GM21619 (cell line): ENCODE measurements around the gene AKAP14.
A peak's percentile ranks its signal among the peaks of the same experiment; 100 is the strongest.
"Not testable (repeated sequence)": the region's sequence is repeated elsewhere in the genome, so short reads cannot be mapped to it uniquely, and the experiment has no call there.

Experiments used
- ATAC-seq: cut with Tn5 transposase; IDR thresholded peaks from one replicate; pipeline ENCODE4 v1.9.1; 2021; ENCODE audit not compliant: unreplicated experiment

Gene AKAP14

DNA sequence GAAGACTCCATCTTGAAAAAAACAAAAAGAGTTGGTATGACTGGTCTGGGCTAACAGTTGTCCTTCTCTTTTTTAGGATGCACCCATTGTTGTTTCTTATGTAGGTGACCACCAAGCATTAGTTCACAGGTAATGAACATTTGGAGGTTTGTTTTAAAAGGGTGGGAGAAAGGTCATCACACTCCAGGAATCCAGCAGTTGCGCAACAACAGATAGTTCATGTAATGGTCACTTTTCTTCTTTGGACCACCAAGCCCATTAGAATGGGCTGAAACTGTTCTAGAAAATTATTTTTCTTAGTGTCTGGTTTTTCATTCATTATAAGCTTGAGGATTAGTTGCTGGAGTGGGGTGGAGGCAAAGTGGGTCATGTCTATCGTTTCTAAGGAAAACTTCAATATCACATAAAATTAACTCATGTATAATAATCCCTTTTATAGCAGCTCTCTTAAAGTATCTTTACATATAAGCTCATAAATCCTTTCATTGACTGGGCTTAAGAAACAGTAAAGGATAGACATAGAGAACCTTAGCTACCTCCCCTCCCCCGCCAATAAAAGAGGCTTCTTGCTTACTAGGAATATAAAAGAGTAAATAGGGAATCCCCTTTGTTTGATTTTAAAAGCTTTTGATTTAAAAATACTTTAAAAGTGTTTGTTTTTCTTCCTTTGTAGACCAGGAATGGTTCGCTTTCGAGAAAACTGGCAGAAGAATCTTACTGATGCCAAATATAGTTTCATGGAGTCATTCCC is 24.3 kb downstream of the AKAP14 start:
- ATAC-seq: no peak

DNA sequence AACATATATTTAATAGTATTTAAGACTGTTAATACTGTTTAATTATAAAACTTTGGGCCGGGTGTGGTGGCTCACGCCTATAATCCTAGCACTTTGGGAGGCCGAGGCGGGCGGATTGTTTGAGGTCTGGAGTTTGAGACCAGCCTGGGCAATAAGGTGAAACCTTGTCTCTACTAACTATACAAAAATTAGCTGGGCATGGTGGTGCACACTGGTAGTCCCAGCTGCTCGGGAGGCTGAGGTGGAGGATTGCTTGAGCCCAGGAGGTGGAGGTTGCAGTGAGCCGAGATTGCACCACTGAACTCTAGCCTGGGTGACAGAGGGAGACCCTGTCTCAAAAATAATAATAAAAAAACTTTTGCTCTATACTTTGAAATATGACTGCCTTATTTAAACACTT is 26.7 kb downstream of the AKAP14 start:
- not testable (repeated sequence) for ATAC-seq

DNA sequence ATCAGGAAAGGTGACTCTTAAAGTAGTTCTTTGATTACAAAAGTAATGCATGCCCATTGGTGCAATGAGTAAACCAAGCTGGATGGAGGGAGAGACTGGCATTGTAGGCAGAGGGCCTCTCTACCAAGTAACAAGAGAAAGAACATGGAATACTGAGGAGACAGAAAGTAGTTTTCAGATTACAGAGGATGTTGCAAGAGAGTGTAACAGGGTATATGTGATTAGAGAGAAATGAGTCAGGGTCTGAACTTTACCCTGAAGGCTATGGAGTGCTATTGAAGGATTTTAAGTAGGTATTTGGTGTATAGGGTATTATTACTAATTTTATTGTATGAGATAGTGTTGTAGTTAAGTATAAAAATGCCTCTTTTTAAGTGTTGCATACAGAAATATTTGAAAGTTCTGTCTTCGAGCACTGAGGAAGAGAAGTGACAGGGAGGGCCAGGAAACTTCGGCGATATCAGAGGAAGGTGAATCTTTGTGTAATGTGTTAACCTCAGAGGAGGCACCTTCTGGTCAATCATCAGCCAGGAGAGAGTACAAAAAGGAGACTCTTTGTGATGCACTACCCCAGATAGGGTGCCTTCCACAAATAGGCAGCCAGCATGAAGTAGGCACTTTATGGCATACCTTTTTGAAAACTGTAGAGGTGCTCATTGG is 39.7 kb downstream of the AKAP14 start:
- no peak for ATAC-seq

DNA sequence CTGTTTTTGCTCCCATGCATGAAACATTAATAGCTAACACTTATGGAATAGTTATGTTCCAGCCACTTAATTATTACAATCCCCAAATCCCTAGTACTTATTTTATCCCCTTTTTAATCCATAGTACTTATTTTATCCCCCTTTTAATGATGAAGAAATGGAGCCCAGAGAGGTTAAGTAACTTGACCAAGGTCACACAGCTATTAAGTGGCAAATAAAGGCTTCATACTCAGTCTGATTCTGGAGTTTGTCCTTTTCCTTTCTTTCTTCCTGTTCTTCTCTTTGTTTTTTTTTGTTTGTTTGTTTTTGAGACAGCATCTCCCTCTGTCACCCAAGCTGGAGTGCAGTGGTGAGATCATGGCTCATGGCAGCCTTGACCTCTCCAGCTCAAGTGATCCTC is 45.6 kb downstream of the AKAP14 start:
- no peak for ATAC-seq

DNA sequence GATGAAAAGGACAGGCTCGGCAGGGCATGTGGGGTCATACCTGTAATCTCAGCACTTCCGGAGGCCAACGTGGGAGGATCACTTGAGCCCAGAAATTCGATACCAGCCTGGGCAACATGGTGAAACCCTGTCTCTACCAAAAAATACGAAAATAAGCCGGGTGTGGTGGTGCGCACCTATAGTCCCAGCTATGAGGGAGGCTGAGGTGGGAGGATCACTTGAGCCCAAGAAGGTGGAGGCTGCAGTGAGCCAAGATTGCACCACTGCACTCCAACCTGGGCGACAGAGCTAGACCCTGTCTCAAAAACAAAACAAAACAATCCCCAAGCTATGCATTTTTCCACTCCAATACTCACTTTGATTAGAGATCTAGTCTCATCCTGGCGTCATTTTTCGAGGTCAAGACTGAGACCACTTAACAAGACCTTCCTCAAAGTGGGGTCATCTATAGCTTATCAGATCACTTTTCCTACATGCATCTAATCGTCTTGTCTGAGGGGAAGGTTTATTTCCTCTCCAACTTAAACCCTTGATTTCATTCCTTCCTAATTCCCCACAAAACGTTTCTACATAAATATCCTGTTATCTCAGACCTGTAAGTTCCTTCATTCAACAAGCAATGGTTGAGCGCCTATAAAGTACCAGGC is 46.6 kb downstream of the AKAP14 start:
- no peak for ATAC-seq

DNA sequence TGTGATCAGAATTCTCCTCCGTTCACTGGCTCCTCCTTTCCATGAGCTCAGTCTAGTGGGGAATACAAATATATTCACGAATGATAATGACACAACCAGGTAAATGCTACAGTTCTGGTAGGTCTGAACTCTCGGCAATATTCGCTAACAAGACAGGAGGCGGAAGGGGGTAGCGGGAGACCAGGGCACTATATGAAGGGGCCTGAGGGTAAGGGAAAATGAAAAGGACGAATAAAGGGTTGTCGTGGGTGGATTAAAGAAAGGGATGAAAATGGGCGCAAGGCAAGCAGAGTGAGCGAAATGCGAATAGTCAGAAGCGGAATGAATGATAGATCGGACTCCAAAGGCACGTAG is 47.1 kb downstream of the AKAP14 start:
- peak; percentile 18 for ATAC-seq

DNA sequence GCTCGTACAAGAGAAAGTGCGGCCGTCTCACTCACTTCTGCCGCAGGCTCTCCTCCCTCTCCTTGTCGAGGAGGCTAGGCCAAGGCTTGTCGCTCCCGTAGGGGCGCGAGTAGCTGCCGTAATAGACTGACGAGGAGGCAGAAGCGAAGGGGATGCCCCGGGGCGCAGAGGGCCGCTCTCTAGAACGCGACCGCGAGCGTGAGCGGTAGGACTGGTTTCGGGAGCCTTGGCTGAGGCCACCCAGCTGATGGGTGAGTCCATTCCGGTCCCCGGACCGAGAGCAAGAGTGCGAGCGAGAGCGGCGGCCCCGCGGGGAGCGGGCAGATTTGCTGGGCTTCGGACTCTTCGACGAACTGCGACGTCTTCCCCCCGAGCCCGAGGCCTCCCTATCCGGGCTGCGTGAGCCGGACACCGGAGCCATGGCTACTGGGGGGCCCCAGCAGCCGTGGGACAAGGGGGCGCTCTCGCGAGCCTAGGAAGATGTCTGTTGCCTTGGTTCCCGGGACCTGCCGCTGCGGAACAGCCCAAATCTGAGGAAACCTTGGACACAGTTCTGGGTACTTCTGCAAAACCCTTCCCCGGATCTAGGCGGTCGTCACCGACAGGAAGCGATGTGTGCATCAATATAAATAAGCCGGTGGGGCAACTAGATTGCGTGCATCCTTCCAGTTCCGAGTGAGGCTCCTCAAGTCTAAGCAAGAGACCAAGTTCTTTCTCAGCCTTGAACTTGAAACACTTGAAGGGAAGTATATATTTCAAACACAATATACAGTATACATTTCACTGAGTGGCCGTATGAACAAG is 47.7 kb downstream of the AKAP14 start, which contains the start of gene NKAP:
Gene NKAP (minus strand): TSS at position 567 of the 804 bp plus-strand sequence. CDS start 146 bp downstream, at position 421.
- ATAC-seq: peak; percentile 80

DNA sequence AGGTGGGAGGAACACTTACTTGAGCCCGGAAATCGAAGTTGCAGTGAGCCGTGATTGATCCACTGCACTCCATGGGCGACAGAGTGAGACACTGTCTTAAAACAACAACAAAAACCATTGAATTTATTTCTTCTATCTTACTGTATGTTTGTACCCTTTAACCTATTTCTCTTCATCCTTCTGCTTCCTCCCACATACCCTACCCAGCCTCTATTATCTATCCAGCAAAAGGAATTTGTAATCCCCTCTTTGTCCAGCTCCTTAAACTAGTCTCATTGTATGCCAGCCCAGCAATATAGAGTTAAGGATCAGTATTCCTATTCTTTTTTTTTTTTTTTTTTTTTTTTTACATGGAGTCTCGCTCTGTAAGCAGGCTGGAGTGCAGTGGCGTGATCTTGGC is 49.8 kb downstream of the AKAP14 start:
- ATAC-seq: no peak

DNA sequence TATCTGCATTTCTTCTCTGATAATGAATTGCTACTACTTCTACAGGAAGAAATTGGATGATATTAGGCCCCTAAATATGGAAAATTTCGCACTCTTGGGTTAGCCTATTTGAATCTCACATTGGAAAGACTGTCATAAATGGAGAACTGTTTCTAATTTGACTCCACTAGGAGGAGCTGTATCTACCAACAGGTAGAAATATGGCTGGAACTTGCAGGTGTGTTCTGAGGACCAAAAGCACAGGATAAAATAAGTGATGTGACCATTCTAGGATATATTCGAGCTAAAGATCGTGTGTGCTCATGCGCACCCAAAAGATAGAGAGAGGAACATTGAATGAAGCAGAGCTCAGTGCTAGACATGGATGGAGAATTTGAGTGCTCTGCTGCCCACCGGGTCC is 52.7 kb downstream of the AKAP14 start:
- no peak for ATAC-seq

DNA sequence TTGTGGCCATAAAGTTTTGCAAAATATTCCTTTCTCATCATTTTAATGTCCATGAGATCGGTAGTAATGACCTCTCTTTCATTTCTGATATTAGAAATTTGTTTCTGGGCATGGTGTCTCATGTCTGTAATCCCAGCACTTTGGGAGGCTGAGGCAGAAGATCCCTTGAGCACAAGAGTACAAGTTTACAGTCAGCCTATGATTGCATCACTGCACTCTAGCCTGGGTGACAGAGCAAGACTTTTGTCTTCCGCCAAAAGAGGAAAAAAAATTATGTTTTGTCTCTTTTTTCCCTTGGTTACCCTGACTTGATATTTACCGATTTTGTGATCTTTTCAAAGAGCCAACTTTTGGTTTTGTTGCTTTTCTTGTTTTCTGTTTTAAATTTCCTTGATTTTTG is 58.7 kb downstream of the AKAP14 start:
- no peak for ATAC-seq

DNA sequence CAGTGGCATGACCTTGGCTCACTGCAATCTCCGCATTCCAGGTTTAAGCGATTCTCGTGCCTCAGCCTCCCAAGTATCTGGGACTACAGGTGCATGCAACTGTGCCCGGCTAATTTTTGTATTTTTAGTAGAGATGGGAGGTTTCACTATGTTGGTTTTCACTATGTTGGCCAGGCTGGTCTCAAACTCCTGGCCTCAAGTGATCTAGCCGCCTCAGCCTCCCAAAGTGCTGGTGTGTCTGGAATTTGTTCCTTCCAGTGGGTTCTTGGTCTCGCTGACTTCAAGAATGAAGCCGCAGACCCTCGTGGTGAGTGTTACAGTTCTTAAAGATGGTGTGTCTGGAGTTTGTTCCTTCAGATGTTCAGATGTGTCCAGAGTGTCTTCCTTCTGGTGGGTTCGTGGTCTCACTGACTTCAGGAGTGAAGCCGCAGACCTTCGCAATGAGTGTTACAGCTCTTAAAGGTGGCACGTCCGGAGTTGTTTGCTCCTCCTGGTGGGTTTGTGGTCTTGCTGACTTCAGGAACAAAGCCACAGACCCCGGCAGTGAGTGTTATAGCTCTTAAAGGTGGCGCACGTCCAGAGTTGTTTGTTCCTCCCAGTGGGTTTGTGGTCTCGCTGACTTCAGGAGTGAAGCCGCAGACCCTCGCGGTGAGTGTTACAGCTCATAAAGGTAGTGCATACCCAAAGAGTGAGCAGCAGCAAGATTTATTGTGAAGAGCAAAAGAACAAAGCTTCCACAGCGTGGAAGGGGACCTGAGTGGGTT is 60.3 kb downstream of the AKAP14 start:
- not testable (repeated sequence) for ATAC-seq

DNA sequence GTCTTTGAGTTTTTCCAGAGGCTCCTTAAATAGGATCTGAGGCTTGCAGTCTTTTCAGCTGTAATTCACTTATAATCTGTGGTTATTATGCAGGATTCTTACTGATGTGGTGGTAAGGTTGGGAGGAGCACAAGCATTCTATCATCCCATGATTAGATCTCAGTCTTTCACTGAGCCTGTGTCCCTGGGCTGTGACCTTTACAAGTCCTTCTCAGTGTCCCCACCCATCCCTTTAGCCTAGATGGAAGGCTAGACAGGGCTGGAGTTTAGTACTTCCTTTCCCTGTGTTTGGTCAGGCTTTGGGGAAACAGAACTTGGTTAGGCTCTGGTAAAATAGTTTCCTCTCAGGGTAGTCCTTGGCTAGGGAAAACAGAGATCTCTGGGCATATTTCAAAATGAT is 64.9 kb downstream of the AKAP14 start:
- ATAC-seq: no peak

DNA sequence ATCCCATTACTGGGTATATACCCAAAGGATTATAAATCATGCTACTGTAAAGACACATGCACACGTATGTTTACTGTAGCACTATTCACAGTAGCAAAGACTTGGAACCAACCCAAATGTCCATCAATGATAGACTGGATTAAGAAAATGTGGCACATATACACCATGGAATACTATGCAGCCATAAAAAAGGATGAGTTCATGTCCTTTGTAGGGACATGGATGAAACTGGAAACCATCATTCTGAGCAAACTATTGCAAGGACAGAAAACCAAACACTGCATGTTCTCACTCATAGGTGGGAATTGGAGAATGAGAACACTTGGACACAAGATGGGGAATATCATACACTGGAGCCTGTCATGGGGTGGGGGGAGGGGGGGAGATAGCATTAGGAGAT is 71.1 kb downstream of the AKAP14 start:
- ATAC-seq: not testable (repeated sequence)
